H9 (cell line): ENCODE measurements around the gene TAF10. TPM values are rescaled to one million over a fixed set of nuclear protein-coding genes. Genes with fewer than 3 reads are reported as not detected.

ENCODE experiments used
- DNase-seq: peaks from one replicate; pipeline ENCODE4 v3.0.0-alpha.2; 2017
- H2AFZ ChIP-seq: one replicate; pipeline ENCODE4 v1.6.1; 2013; ENCODE audit warnings: mild to moderate bottlenecking, low read length, control low read depth, moderate library complexity
- H2AK5ac ChIP-seq: 2 replicates; pipeline ENCODE4 v1.6.1; 2013; ENCODE audit warnings: low read length, control low read depth, mixed read lengths; ENCODE audit not compliant: insufficient read length
- H2BK120ac ChIP-seq: one replicate; pipeline ENCODE4 v1.6.1; 2013; ENCODE audit warnings: low read depth, mild to moderate bottlenecking, low read length, control low read depth, inconsistent platforms; ENCODE audit not compliant: poor library complexity, severe bottlenecking
- H2BK12ac ChIP-seq: 2 replicates; pipeline ENCODE4 v1.6.1; 2013; ENCODE audit warnings: low read length, control low read depth, mixed read lengths, low read depth; ENCODE audit not compliant: insufficient read length
- H2BK15ac ChIP-seq: 2 replicates; pipeline ENCODE4 v1.6.1; 2013; ENCODE audit warnings: low read depth, low read length, control low read depth
- H2BK20ac ChIP-seq: one replicate; pipeline ENCODE4 v1.6.1; 2013; ENCODE audit warnings: low read depth, mild to moderate bottlenecking, low read length, control low read depth, inconsistent platforms; ENCODE audit not compliant: poor library complexity, severe bottlenecking
- H2BK5ac ChIP-seq: 2 replicates; pipeline ENCODE4 v1.6.1; 2013; ENCODE audit warnings: low read length, control low read depth, mixed read lengths; ENCODE audit not compliant: insufficient read length
- H3K14ac ChIP-seq: 2 replicates; pipeline ENCODE4 v1.6.1; 2013; ENCODE audit warnings: low read length, control low read depth; ENCODE audit not compliant: insufficient read depth
- H3K18ac ChIP-seq: 2 replicates; pipeline ENCODE4 v1.6.1; 2013; ENCODE audit warnings: low read depth, mild to moderate bottlenecking, mixed read lengths, low read length, control low read depth; ENCODE audit not compliant: insufficient read length
- H3K23ac ChIP-seq: 2 replicates; pipeline ENCODE4 v1.6.1; 2013; ENCODE audit warnings: low read length, control low read depth, mixed read lengths, low read depth; ENCODE audit not compliant: insufficient read length
- H3K23me2 ChIP-seq: 2 replicates; pipeline ENCODE4 v1.6.1; 2013; ENCODE audit warnings: low read depth, mild to moderate bottlenecking, mixed read lengths, low read length, control low read depth; ENCODE audit not compliant: insufficient read length, poor library complexity, severe bottlenecking
- H3K27ac ChIP-seq: 2 replicates; pipeline ENCODE4 v1.5.1; 2013; ENCODE audit warnings: low read length, control low read depth, mixed read lengths, low read depth; ENCODE audit not compliant: insufficient read length
- H3K27me3 ChIP-seq: 2 replicates; pipeline ENCODE4 v1.6.1; 2013; ENCODE audit warnings: low read length, control low read depth, inconsistent platforms; ENCODE audit not compliant: insufficient read depth
- H3K4ac ChIP-seq: 2 replicates; pipeline ENCODE4 v1.6.1; 2013; ENCODE audit warnings: low read depth, mild to moderate bottlenecking, control low read depth, inconsistent platforms, low read length, moderate library complexity
- H3K4me1 ChIP-seq: 2 replicates; pipeline ENCODE4 v1.6.1; 2013; ENCODE audit warnings: low read length, control low read depth, inconsistent platforms; ENCODE audit not compliant: insufficient read depth
- H3K4me2 ChIP-seq: 2 replicates; pipeline ENCODE4 v1.6.1; 2013; ENCODE audit warnings: low read length, control low read depth, mixed read lengths; ENCODE audit not compliant: insufficient read length, insufficient read depth
- H3K56ac ChIP-seq: 2 replicates; pipeline ENCODE4 v1.6.1; 2013; ENCODE audit warnings: low read depth, mild to moderate bottlenecking, mixed read lengths, low read length, control low read depth; ENCODE audit not compliant: insufficient read length
- H3K79me1 ChIP-seq: 2 replicates; pipeline ENCODE4 v1.6.1; 2013; ENCODE audit warnings: low read depth, mild to moderate bottlenecking, moderate library complexity, low read length, control low read depth, inconsistent platforms; ENCODE audit not compliant: insufficient read depth, poor library complexity, severe bottlenecking
- H3K79me2 ChIP-seq: 2 replicates; pipeline ENCODE4 v1.6.1; 2013; ENCODE audit warnings: low read length, control low read depth, inconsistent platforms; ENCODE audit not compliant: insufficient read depth
- H3K9ac ChIP-seq: 2 replicates; pipeline ENCODE4 v1.6.1; 2013; ENCODE audit warnings: low read length, control low read depth, mixed read lengths; ENCODE audit not compliant: insufficient read length; ENCODE audit errors: extremely low read depth
- H3K9me3 ChIP-seq: one replicate; pipeline ENCODE4 v1.6.1; 2013; ENCODE audit warnings: low read depth, low read length, inconsistent platforms; ENCODE audit not compliant: control insufficient read depth
- H3T11ph ChIP-seq: one replicate; pipeline ENCODE4 v1.6.1; 2013; ENCODE audit warnings: mild to moderate bottlenecking, low read length, control low read depth, inconsistent platforms
- H4K20me1 ChIP-seq: one replicate; pipeline ENCODE4 v1.6.1; 2013; ENCODE audit not compliant: control insufficient read depth, insufficient read length, insufficient read depth
- H4K5ac ChIP-seq: 2 replicates; pipeline ENCODE4 v1.6.1; 2013; ENCODE audit warnings: low read depth, mild to moderate bottlenecking, mixed read lengths, low read length, control low read depth; ENCODE audit not compliant: insufficient read length
- H4K8ac ChIP-seq: replicated peaks from 2 replicates; pipeline ENCODE4 v1.6.1; 2013; ENCODE audit warnings: low read length, control low read depth, mixed read lengths, low read depth; ENCODE audit not compliant: insufficient read length
- H4K91ac ChIP-seq: 2 replicates; pipeline ENCODE4 v1.6.1; 2013; ENCODE audit warnings: low read depth, mild to moderate bottlenecking, moderate library complexity, mixed read lengths, low read length, control low read depth; ENCODE audit not compliant: insufficient read length
- H3K27ac Mint-ChIP-seq, 3 experiments: 2 replicates in 2 of 3; 3 replicates in 1 of 3; pipeline ENCODE4 v1.8.0; 2020 to 2021; ENCODE audit warnings: mixed read lengths in 3 of 3, mild to moderate bottlenecking in 1 of 3, moderate library complexity in 1 of 3
- H3K27me3 Mint-ChIP-seq: 2 replicates; pipeline ENCODE4 v1.8.0; 2021; ENCODE audit warnings: low read depth, mild to moderate bottlenecking, moderate library complexity, mixed read lengths
- H3K36me3 Mint-ChIP-seq, 3 experiments: 2 replicates in 2 of 3; 3 replicates in 1 of 3; pipeline ENCODE4 v1.8.0; 2020 to 2021; ENCODE audit warnings: low read depth in 3 of 3, mixed read lengths in 3 of 3; ENCODE audit not compliant: insufficient read depth in 1 of 3
- H3K4me1 Mint-ChIP-seq, 2 experiments: 2 replicates each; pipeline ENCODE4 v1.8.0; 2020; ENCODE audit warnings: mixed read lengths in 2 of 2
- H3K4me3 Mint-ChIP-seq, 2 experiments: 2 replicates in 1 of 2; 3 replicates in 1 of 2; pipeline ENCODE4 v1.8.0; 2020 to 2021; ENCODE audit warnings: mild to moderate bottlenecking in 2 of 2, mixed read lengths in 2 of 2, moderate library complexity in 1 of 2
- H3K9me3 Mint-ChIP-seq, 2 experiments: 2 replicates in 1 of 2; 3 replicates in 1 of 2; pipeline ENCODE4 v1.8.0; 2020; ENCODE audit warnings: mild to moderate bottlenecking in 2 of 2, mixed read lengths in 2 of 2, moderate library complexity in 1 of 2
- total RNA-seq: library from RNA; stranded (reverse); gene quantifications from 2 replicates; pipeline ENCODE4 v1.2.1, GENCODE V29; 2021
- TF ChIP-seq, protein P1 (sequence below): fragments of 200-600 bp; sonication (generic); conservative IDR thresholded peaks from 3 replicates; pipeline ENCODE4 v1.8.0; 2021; ENCODE audit warnings: antibody characterized with exemption, mild to moderate bottlenecking

The TAF10 gene
- total RNA-seq, 1 experiment from 2014 or later, result 198 TPM

DNA sequence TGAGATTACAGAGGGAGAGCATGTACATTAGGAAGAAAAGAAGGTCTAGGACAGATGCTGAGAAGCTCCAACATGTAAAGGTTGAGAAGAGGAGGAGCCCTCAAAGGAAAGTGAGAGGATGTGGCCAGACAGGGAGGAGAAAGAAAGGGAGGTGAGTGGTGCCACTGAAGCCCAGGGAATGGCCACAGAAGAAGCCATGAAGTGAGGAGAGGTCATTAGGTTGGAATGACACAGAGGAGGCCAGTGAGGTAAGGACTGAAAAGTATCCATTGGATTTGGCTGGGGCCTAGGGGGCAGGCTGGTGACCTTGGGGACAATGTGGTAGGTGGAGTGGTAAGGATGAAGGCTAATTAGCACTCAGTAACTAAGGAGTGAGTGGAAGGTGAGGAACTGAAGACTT lies 46.6 kb upstream of the TAF10 start:
- Histone ChIP-seq H3K27me3 (peaks cover 22% of the 10 kb centered on the region; the same call in 1 of the 2 replicates), H3K9me3 (no peaks in the 10 kb centered on the region), H3K27ac (no peak overlapping the region), H4K20me1 (no peaks in the 10 kb centered on the region), H2BK5ac (no peak overlapping the region), H4K8ac (no peak overlapping the region), H2BK15ac (no peak overlapping the region), H3K18ac (no peak overlapping the region), H3K14ac (no peak overlapping the region), H3K9ac (no peak overlapping the region), H3K23ac (no peak overlapping the region), H3K79me2 (no peaks in the 10 kb centered on the region), H3K79me1 (no peaks in the 10 kb centered on the region), H2BK12ac (no peak overlapping the region), H3K23me2 (peaks cover 7% of the 10 kb centered on the region), H2BK20ac (no peak overlapping the region), H3K4me2 (no peak overlapping the region), H2AFZ (no peak overlapping the region), H3K56ac (no peak overlapping the region), H3K4me1 (peaks cover 1% of the 10 kb centered on the region; the same call in 1 of the 2 replicates), H3K4ac (no peak overlapping the region), H2BK120ac (no peak overlapping the region), H2AK5ac (no peak overlapping the region), H4K91ac (no peak overlapping the region), H4K5ac (no peak overlapping the region), H3T11ph (no peak overlapping the region)
- Mint-ChIP-seq H3K9me3 (no peaks in the 10 kb centered on the region), H3K36me3 (no peaks in the 10 kb centered on the region), H3K4me1 (peaks cover 10 to 11% of the 10 kb centered on the region in 2 experiments), H3K27me3 (peaks cover 21% of the 10 kb centered on the region), H3K4me3 (no peak overlapping the region), H3K27ac (no peak overlapping the region)
- TF ChIP-seq, protein P1, sequence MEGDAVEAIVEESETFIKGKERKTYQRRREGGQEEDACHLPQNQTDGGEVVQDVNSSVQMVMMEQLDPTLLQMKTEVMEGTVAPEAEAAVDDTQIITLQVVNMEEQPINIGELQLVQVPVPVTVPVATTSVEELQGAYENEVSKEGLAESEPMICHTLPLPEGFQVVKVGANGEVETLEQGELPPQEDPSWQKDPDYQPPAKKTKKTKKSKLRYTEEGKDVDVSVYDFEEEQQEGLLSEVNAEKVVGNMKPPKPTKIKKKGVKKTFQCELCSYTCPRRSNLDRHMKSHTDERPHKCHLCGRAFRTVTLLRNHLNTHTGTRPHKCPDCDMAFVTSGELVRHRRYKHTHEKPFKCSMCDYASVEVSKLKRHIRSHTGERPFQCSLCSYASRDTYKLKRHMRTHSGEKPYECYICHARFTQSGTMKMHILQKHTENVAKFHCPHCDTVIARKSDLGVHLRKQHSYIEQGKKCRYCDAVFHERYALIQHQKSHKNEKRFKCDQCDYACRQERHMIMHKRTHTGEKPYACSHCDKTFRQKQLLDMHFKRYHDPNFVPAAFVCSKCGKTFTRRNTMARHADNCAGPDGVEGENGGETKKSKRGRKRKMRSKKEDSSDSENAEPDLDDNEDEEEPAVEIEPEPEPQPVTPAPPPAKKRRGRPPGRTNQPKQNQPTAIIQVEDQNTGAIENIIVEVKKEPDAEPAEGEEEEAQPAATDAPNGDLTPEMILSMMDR, result no peak
- DNase-seq, result no peak
